ENCODE results near the gene TECRL. TPM values are rescaled to one million over a fixed set of nuclear protein-coding genes. Genes with fewer than 3 reads are reported as not detected.

The TECRL gene
- total and polyA plus RNA-seq, 10 of the 15 experiments (the other 5 are each of a cell fraction or from before 2014, with no cell fraction given), result 0.10 TPM; not detected in 9

- BruUV-seq (replicated peaks), result no TSS peak
- no peak for FAIRE-seq
Observed at GRCh38 chr4:64266263-64266662, 143.0 kb downstream of the TECRL start.

More at GRCh38 chr4:64266263-64266662, 143.0 kb downstream of the TECRL start:
- Histone ChIP-seq H4K20me1 (ENCODE audit: control insufficient read depth, insufficient read depth) (no peaks in the 10 kb centered on the region), H3K9me3 (replicated peaks; ENCODE audit: control insufficient read depth, insufficient read depth, low read length) (no peaks in the 10 kb centered on the region), H3K79me2 (ENCODE audit: control insufficient read depth, insufficient read depth, low read length) (no peaks in the 10 kb centered on the region), H3K4me3 (no peak overlapping the region), H3K27ac (ENCODE audit: control insufficient read depth, insufficient read depth) (no peak overlapping the region), H3K4me1 (ENCODE audit: control insufficient read depth, insufficient read depth, low read length) (no peaks in the 10 kb centered on the region), H3K4me2 (ENCODE audit: control insufficient read depth, insufficient read depth) (no peak overlapping the region), H3K9ac (ENCODE audit: control insufficient read depth, insufficient read depth, low read length) (no peak overlapping the region), H3K27me3 (replicated peaks in 1 of 2; ENCODE audit: control insufficient read depth in 2 of 2, insufficient read depth in 2 of 2, low read length in 1 of 2) (no peaks in the 10 kb centered on the region), H2AFZ (ENCODE audit: control insufficient read depth, low read depth, low read length) (no peak overlapping the region), H3K36me3 (ENCODE audit: control insufficient read depth in 2 of 2, insufficient read depth in 2 of 2, low read length in 1 of 2) (no peaks in the 10 kb centered on the region)
- CTCF ChIA-PET, result no interaction called here
- 0% methylated on average over 2 of the region's 2 CpGs for WGBS (ENCODE audit: insufficient coverage, insufficient replicate concordance, low lambda C conversion rate, missing lambda C conversion rate)
- SMC1A ChIA-PET (ENCODE audit: uncharacterized antibody, unreplicated experiment), result no interaction called here
- intact Hi-C loops (cut with micrococcal nuclease; ENCODE audit: unreplicated experiment), result loop anchor here (5.0 kb wide), 1 partner anchor 109 kb away; no protein-coding TSS in a partner anchor
- DNase-seq (ENCODE audit: low read depth, low spot score) (no peak), ATAC-seq (no peak)
- RAD21 ChIA-PET (ENCODE audit: unreplicated experiment), result no interaction called here
- TF ChIP-seq SREBF2 (IDR thresholded peaks at IDR 0.05; ENCODE audit: low read length) (no peak), ZNF207 (IDR thresholded peaks at IDR 0.05; ENCODE audit: borderline replicate concordance) (no peak), E2F4 (IDR thresholded peaks at IDR 0.05; ENCODE audit: low read depth, low read length) (no peak), PML (IDR thresholded peaks at IDR 0.05; ENCODE audit: low read length) (no peak), MTA3 (IDR thresholded peaks at IDR 0.05; ENCODE audit: borderline replicate concordance, low read length) (no peak), HCFC1 (IDR thresholded peaks at IDR 0.05; ENCODE audit: low read length) (no peak), NFXL1 (IDR thresholded peaks at IDR 0.05; ENCODE audit: borderline replicate concordance) (no peak), MEF2A (IDR thresholded peaks at IDR 0.05; ENCODE audit: insufficient read depth, low read depth, low read length) (no peak), BMI1 (IDR thresholded peaks at IDR 0.05; ENCODE audit: borderline replicate concordance) (no peak), KLF5 (IDR thresholded peaks at IDR 0.05; ENCODE audit: partially characterized antibody) (no peak), NFIC (IDR thresholded peaks at IDR 0.05; ENCODE audit: low read depth, low read length) (no peak), HDAC2 (IDR thresholded peaks at IDR 0.05) (no peak), JUNB (IDR thresholded peaks at IDR 0.05) (no peak), HDAC6 (IDR thresholded peaks at IDR 0.05; ENCODE audit: unreplicated experiment) (no peak)
- TF ChIP-seq, protein P1, sequence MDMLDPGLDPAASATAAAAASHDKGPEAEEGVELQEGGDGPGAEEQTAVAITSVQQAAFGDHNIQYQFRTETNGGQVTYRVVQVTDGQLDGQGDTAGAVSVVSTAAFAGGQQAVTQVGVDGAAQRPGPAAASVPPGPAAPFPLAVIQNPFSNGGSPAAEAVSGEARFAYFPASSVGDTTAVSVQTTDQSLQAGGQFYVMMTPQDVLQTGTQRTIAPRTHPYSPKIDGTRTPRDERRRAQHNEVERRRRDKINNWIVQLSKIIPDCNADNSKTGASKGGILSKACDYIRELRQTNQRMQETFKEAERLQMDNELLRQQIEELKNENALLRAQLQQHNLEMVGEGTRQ (IDR thresholded peaks at IDR 0.05; ENCODE audit: borderline replicate concordance, low read depth, low read length), result no peak
- TF ChIP-seq, protein P2, sequence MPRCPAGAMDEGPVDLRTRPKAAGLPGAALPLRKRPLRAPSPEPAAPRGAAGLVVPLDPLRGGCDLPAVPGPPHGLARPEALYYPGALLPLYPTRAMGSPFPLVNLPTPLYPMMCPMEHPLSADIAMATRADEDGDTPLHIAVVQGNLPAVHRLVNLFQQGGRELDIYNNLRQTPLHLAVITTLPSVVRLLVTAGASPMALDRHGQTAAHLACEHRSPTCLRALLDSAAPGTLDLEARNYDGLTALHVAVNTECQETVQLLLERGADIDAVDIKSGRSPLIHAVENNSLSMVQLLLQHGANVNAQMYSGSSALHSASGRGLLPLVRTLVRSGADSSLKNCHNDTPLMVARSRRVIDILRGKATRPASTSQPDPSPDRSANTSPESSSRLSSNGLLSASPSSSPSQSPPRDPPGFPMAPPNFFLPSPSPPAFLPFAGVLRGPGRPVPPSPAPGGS (IDR thresholded peaks at IDR 0.05; ENCODE audit: borderline replicate concordance, insufficient read depth, low read depth, low read length, poor library complexity, severe bottlenecking), result no peak
- TF ChIP-seq, protein P3, sequence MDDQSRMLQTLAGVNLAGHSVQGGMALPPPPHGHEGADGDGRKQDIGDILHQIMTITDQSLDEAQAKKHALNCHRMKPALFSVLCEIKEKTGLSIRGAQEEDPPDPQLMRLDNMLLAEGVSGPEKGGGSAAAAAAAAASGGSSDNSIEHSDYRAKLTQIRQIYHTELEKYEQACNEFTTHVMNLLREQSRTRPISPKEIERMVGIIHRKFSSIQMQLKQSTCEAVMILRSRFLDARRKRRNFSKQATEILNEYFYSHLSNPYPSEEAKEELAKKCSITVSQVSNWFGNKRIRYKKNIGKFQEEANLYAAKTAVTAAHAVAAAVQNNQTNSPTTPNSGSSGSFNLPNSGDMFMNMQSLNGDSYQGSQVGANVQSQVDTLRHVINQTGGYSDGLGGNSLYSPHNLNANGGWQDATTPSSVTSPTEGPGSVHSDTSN (IDR thresholded peaks at IDR 0.05; ENCODE audit: insufficient replicate concordance, low read depth, low read length), result no peak
- TF ChIP-seq, protein P4, sequence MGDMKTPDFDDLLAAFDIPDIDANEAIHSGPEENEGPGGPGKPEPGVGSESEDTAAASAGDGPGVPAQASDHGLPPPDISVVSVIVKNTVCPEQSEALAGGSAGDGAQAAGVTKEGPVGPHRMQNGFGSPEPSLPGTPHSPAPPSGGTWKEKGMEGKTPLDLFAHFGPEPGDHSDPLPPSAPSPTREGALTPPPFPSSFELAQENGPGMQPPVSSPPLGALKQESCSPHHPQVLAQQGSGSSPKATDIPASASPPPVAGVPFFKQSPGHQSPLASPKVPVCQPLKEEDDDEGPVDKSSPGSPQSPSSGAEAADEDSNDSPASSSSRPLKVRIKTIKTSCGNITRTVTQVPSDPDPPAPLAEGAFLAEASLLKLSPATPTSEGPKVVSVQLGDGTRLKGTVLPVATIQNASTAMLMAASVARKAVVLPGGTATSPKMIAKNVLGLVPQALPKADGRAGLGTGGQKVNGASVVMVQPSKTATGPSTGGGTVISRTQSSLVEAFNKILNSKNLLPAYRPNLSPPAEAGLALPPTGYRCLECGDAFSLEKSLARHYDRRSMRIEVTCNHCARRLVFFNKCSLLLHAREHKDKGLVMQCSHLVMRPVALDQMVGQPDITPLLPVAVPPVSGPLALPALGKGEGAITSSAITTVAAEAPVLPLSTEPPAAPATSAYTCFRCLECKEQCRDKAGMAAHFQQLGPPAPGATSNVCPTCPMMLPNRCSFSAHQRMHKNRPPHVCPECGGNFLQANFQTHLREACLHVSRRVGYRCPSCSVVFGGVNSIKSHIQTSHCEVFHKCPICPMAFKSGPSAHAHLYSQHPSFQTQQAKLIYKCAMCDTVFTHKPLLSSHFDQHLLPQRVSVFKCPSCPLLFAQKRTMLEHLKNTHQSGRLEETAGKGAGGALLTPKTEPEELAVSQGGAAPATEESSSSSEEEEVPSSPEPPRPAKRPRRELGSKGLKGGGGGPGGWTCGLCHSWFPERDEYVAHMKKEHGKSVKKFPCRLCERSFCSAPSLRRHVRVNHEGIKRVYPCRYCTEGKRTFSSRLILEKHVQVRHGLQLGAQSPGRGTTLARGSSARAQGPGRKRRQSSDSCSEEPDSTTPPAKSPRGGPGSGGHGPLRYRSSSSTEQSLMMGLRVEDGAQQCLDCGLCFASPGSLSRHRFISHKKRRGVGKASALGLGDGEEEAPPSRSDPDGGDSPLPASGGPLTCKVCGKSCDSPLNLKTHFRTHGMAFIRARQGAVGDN (IDR thresholded peaks at IDR 0.05), result no peak
- in situ Hi-C loops (cut with MboI), result no loop called here
- POLR2A ChIA-PET, result no interaction called here
